Esophagus (tissue), 2 donors: ENCODE results near the gene AMBP. TPM values are rescaled to one million over a fixed set of nuclear protein-coding genes. Genes with fewer than 3 reads are reported as not detected.

ENCODE experiments used
- H3K27ac ChIP-seq, 2 donors: one replicate each; pipeline ENCODE4 v1.5.1; 2013; ENCODE audit warnings: low read depth in 2 of 2, mild to moderate bottlenecking in 2 of 2, inconsistent platforms in 1 of 2, low read length in 1 of 2, moderate library complexity in 1 of 2
- H3K27me3 ChIP-seq, 2 donors: one replicate each; pipeline ENCODE4 v1.6.1; 2013; ENCODE audit warnings: low read length in 2 of 2, control low read depth in 1 of 2, mild to moderate bottlenecking in 1 of 2; ENCODE audit not compliant: insufficient read depth in 2 of 2, control insufficient read depth in 1 of 2
- H3K36me3 ChIP-seq, 2 donors: one replicate each; pipeline ENCODE4 v1.6.1; 2013; ENCODE audit warnings: low read length in 1 of 2; ENCODE audit not compliant: control insufficient read depth in 2 of 2, insufficient read depth in 2 of 2
- H3K4me1 ChIP-seq, 2 donors: one replicate each; pipeline ENCODE4 v1.6.1; 2013; ENCODE audit warnings: low read length in 1 of 2; ENCODE audit not compliant: control insufficient read depth in 2 of 2, insufficient read depth in 2 of 2
- H3K4me3 ChIP-seq, 2 donors: one replicate each; pipeline ENCODE4 v1.5.1; 2013; ENCODE audit warnings: low read length in 2 of 2, mild to moderate bottlenecking in 2 of 2, low read depth in 1 of 2, moderate library complexity in 1 of 2
- H3K9me3 ChIP-seq, 2 donors: one replicate each; pipeline ENCODE4 v1.6.1; 2013; ENCODE audit warnings: mild to moderate bottlenecking in 2 of 2, low read depth in 1 of 2, low read length in 1 of 2, moderate library complexity in 1 of 2; ENCODE audit not compliant: control insufficient read depth in 2 of 2, insufficient read depth in 1 of 2
- WGBS, 2 donors: extraction: QIAGEN DNeasy Blood & Tissue Kit; methylation state at CpG; one replicate each; pipeline ENCODE4 v1.1.7; 2013; 5-methylcytosine and 5-hydroxymethylcytosine counted together
- polyA plus RNA-seq, 2 donors: library from polyadenylated mRNA; stranded (reverse); fragments of 200-250 nt; gene quantifications; one replicate each; pipeline ENCODE4 v1.2.3, GENCODE V29; 2013
- donor health status: healthy with polysubstance abuse.
- donor health status: Bipolar disorder and iron deficiency.

Gene AMBP
- polyA plus RNA-seq, 2 donors, result 0.11 to 0.28 TPM

- Histone ChIP-seq H3K27ac (no peak overlapping the region), H3K4me3 (no peak overlapping the region)
- whole genome bisulfite sequencing, 2 donors, result 62 to 64% methylated on average over 2 of the region's 2 CpGs
These were observed 21.7 kb upstream of the AMBP start for GRCh38 chr9:114099669-114100270.

GRCh38 chr9:114098936-114099668 lies 21.0 kb upstream of the AMBP start, which contains the start of gene KIF12:
Gene KIF12, minus strand, starts transcription at chr9:114099292. Its CDS starts 16 bp downstream, at chr9:114099276.
- 28 to 42% methylated on average over 32 of the region's 32 CpGs for WGBS, 2 donors
- Histone ChIP-seq H3K36me3 (no peaks in the 10 kb centered on the region), H3K27ac (no peak within 1 kb of the TSS), H3K9me3 (peaks cover 0 to 3% of the 10 kb centered on the region in 2 donors), H3K4me3 (peak within 1 kb of the TSS; percentile 27 to 41), H3K4me1 (peaks cover 4 to 5% of the 10 kb centered on the region in 2 donors), H3K27me3 (no peaks in the 10 kb centered on the region)

More at GRCh38 chr9:114099669-114100270, 21.7 kb upstream of the AMBP start:
- no peaks in the 10 kb centered on the region for H3K36me3 ChIP-seq
- peaks cover 4 to 5% of the 10 kb centered on the region in 2 donors for H3K4me1 ChIP-seq
- peaks cover 0 to 3% of the 10 kb centered on the region in 2 donors for H3K9me3 ChIP-seq
- no peaks in the 10 kb centered on the region for H3K27me3 ChIP-seq

GRCh38 chr9:114098021-114098935 lies 20.2 kb upstream of the AMBP start:
- H3K27ac ChIP-seq, result no peak overlapping the region
- no peaks in the 10 kb centered on the region for H3K27me3 ChIP-seq
- H3K36me3 ChIP-seq, result no peaks in the 10 kb centered on the region
- H3K4me1 ChIP-seq, result peaks cover 4 to 5% of the 10 kb centered on the region in 2 donors
- H3K4me3 ChIP-seq, result peak overlapping the region; percentile 27 to 41
- WGBS, 2 donors, result 4% methylated on average over 62 to 76 of the region's 77 CpGs
- H3K9me3 ChIP-seq, result peaks cover 0 to 3% of the 10 kb centered on the region in 2 donors

DNA sequence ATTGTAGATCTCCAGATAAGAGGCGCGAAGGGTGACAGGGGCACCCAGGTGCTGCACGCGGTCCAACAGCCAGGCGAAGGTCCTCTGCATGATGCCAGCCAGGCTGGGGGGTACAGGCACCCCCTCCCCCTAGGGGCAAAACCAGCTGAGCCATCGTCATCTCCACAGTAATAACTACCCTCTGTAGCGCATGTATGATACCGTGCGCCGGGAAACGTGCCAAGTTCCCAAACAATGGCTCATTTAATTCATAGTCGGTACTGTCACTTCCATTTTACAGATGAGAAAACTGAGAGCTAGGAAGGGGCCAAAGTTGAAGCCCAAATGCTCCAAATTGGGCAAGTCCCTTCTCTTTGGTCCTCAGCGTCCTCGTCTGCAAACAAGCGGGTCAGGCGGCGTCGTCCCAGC lies 19.5 kb upstream of the AMBP start:
- H3K4me1 ChIP-seq, result peaks cover 4 to 5% of the 10 kb centered on the region in 2 donors
- 15 to 16% methylated on average over 18 of the region's 18 CpGs for WGBS, 2 donors
- peaks cover 0 to 3% of the 10 kb centered on the region in 2 donors for H3K9me3 ChIP-seq
- peak overlapping the region in 1 of 2 donors; percentile 41 for H3K4me3 ChIP-seq
- H3K27me3 ChIP-seq, result no peaks in the 10 kb centered on the region
- H3K27ac ChIP-seq, result no peak overlapping the region
- H3K36me3 ChIP-seq, result no peaks in the 10 kb centered on the region

- WGBS, 2 donors, result 63 to 68% methylated on average over 14 of the region's 14 CpGs
- no peaks in the 10 kb centered on the region for H3K36me3 ChIP-seq
- peaks cover 0 to 2% of the 10 kb centered on the region in 2 donors for H3K9me3 ChIP-seq
- peaks cover 4 to 5% of the 10 kb centered on the region in 2 donors for H3K4me1 ChIP-seq
- H3K27ac ChIP-seq, result no peak overlapping the region
- H3K27me3 ChIP-seq, result no peaks in the 10 kb centered on the region
- H3K4me3 ChIP-seq, result no peak overlapping the region
These were observed 18.9 kb upstream of the AMBP start for GRCh38 chr9:114096866-114097612.

GRCh38 chr9:114096041-114096511 lies 18.0 kb upstream of the AMBP start:
- 85 to 87% methylated on average over 9 of the region's 9 CpGs for WGBS, 2 donors
- H3K4me3 ChIP-seq, result no peak overlapping the region
- peaks cover 4 to 5% of the 10 kb centered on the region in 2 donors for H3K4me1 ChIP-seq
- no peak overlapping the region for H3K27ac ChIP-seq
- no peaks in the 10 kb centered on the region for H3K36me3 ChIP-seq
- H3K9me3 ChIP-seq, result no peaks in the 10 kb centered on the region
- H3K27me3 ChIP-seq, result no peaks in the 10 kb centered on the region

GRCh38 chr9:114094971-114095370 lies 16.9 kb upstream of the AMBP start:
- Histone ChIP-seq H3K27me3 (no peaks in the 10 kb centered on the region), H3K36me3 (no peaks in the 10 kb centered on the region), H3K27ac (no peak overlapping the region), H3K9me3 (no peaks in the 10 kb centered on the region), H3K4me1 (peaks cover 4 to 5% of the 10 kb centered on the region in 2 donors), H3K4me3 (no peak overlapping the region)
- 93 to 94% methylated on average over 12 of the region's 12 CpGs for WGBS, 2 donors

- Histone ChIP-seq H3K4me1 (peaks cover 4 to 5% of the 10 kb centered on the region in 2 donors), H3K4me3 (no peak overlapping the region), H3K9me3 (no peaks in the 10 kb centered on the region), H3K27me3 (no peaks in the 10 kb centered on the region), H3K27ac (no peak overlapping the region), H3K36me3 (no peaks in the 10 kb centered on the region)
- WGBS, 2 donors, result 83 to 84% methylated on average over 9 of the region's 9 CpGs
These were observed 15.8 kb upstream of the AMBP start for GRCh38 chr9:114093761-114094505.
